Brain microvascular endothelial cell (primary cell): Measurements from ENCODE around the gene MPND.
A peak's percentile ranks its signal among the peaks of the same experiment; 100 is the strongest.

Experiments used
- DNase-seq: peaks from one replicate; pipeline ENCODE4 v3.0.0-alpha.2; 2020
- H3K27ac ChIP-seq: fragments of 250-450 bp; sonication (Bioruptor Pico); 2 replicates; pipeline ENCODE4 v1.5.1; 2020; ENCODE audit warnings: mild to moderate bottlenecking, moderate library complexity
- H3K27me3 ChIP-seq: fragments of 250-450 bp; sonication (Bioruptor Pico); replicated peaks from 2 replicates; pipeline ENCODE4 v1.5.1; 2020; ENCODE audit warnings: mild to moderate bottlenecking
- H3K36me3 ChIP-seq: fragments of 250-450 bp; sonication (Bioruptor Pico); replicated peaks from 2 replicates; pipeline ENCODE4 v1.5.1; 2020; ENCODE audit warnings: mild to moderate bottlenecking
- H3K4me3 ChIP-seq: 2 replicates; pipeline ENCODE4 v1.5.1; 2011; ENCODE audit warnings: low read depth, mild to moderate bottlenecking, control low read depth, low read length, moderate library complexity
- CTCF ChIP-seq: IDR thresholded peaks from 2 replicates; pipeline ENCODE4 v1.5.1; 2011; ENCODE audit warnings: low read depth, mild to moderate bottlenecking, moderate library complexity, low read length, control low read depth, inconsistent platforms; ENCODE audit errors: missing control alignments
- in situ Hi-C: cut with HindIII; loops from 2 replicates; pipeline ENCODE4 v1.10.0; 2017; ENCODE audit warnings: low sequenced_read_pairs, low pct_ligation_motif_present

The MPND gene

GRCh38 chr19:4329858-4330257, 13.5 kb upstream of the MPND start:
- Histone ChIP-seq H3K4me3 (no peak overlapping the region), H3K27ac (no peak overlapping the region), H3K27me3 (no peaks in the 10 kb centered on the region), H3K36me3 (no peaks in the 10 kb centered on the region)
- TF ChIP-seq CTCF: no peak
- DNase-seq: no peak
- in situ Hi-C loops: no loop called here

GRCh38 chr19:4334929-4335570, 8.3 kb upstream of the MPND start:
- H3K4me3 ChIP-seq: no peak overlapping the region
- H3K27ac ChIP-seq: no peak overlapping the region
- H3K27me3 ChIP-seq: no peaks in the 10 kb centered on the region
- TF ChIP-seq CTCF: no peak
- in situ Hi-C loops: no loop called here
- H3K36me3 ChIP-seq: no peaks in the 10 kb centered on the region
- DNase-seq: no peak

GRCh38 chr19:4337906-4338440, 5.4 kb upstream of the MPND start:
- no peaks in the 10 kb centered on the region for H3K36me3 ChIP-seq
- no peak for TF ChIP-seq CTCF
- no peak for DNase-seq
- peak overlapping the region; percentile 40 for H3K4me3 ChIP-seq
- H3K27ac ChIP-seq: no peak overlapping the region
- in situ Hi-C loops: no loop called here
- H3K27me3 ChIP-seq: no peaks in the 10 kb centered on the region

- H3K4me3 ChIP-seq: peak within 1 kb of the TSS; percentile 40
- H3K27ac ChIP-seq: no peak within 1 kb of the TSS
These were observed 4.7 kb upstream of the MPND start, which contains the start of gene STAP2 for GRCh38 chr19:4338441-4339355. STAP2 (minus strand) TSS chr19:4338827; CDS start chr19:4338753, 74 bp downstream.

GRCh38 chr19:4342314-4342614, 1.1 kb upstream of the MPND start:
- TF ChIP-seq CTCF: no peak
- Histone ChIP-seq H3K27me3 (no peaks in the 10 kb centered on the region), H3K27ac (peak overlapping the region; percentile 17), H3K36me3 (no peaks in the 10 kb centered on the region), H3K4me3 (peak overlapping the region; percentile 67)
- in situ Hi-C loops: no loop called here
- DNase-seq: no peak

More at GRCh38 chr19:4338441-4339355, 4.7 kb upstream of the MPND start, which contains the start of gene STAP2:
- Histone ChIP-seq H3K36me3 (no peaks in the 10 kb centered on the region), H3K27me3 (no peaks in the 10 kb centered on the region)
- DNase-seq: no peak
- in situ Hi-C loops: no loop called here
- no peak for TF ChIP-seq CTCF
